ENCODE data around the gene CYFIP2.
A peak's percentile ranks its signal among the peaks of the same experiment; 100 is the strongest.
"Not testable (repeated sequence)": the region's sequence is repeated elsewhere in the genome, so short reads cannot be mapped to it uniquely, and the experiment has no call there.

Gene CYFIP2

DNA sequence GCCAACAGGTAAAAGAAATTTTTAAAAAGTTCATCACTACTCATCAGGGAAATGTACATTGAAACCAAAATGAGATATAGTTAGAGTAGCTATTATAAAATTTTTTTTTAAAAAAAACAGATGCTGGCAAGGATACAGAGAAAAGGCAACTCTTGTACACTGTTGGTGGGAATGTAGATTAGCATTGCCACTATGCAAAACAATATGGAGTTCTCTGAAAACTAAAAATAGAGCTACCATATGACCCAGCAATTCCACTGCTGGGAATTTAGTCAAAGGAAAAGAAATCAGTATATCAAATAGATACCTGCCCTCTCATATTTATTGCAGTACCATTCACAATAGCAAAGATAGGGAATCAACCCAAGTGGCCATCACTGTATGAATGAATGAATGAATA lies 149.9 kb downstream of the CYFIP2 start:
- no peaks in the 10 kb centered on the region for H3K36me3 ChIP-seq
- no peak overlapping the region for H3K27ac ChIP-seq
- DNase-seq: no peak
- TF ChIP-seq, protein P1, sequence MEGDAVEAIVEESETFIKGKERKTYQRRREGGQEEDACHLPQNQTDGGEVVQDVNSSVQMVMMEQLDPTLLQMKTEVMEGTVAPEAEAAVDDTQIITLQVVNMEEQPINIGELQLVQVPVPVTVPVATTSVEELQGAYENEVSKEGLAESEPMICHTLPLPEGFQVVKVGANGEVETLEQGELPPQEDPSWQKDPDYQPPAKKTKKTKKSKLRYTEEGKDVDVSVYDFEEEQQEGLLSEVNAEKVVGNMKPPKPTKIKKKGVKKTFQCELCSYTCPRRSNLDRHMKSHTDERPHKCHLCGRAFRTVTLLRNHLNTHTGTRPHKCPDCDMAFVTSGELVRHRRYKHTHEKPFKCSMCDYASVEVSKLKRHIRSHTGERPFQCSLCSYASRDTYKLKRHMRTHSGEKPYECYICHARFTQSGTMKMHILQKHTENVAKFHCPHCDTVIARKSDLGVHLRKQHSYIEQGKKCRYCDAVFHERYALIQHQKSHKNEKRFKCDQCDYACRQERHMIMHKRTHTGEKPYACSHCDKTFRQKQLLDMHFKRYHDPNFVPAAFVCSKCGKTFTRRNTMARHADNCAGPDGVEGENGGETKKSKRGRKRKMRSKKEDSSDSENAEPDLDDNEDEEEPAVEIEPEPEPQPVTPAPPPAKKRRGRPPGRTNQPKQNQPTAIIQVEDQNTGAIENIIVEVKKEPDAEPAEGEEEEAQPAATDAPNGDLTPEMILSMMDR (IDR thresholded peaks at IDR 0.05; ENCODE audit: low read depth, low read length): no peak
- peaks cover 5% of the 10 kb centered on the region for H3K9me3 ChIP-seq (ENCODE audit: severe bottlenecking)
- no peak overlapping the region for H3K4me3 ChIP-seq (ENCODE audit: low read depth, low read length)
- no peaks in the 10 kb centered on the region for H3K27me3 ChIP-seq (ENCODE audit: insufficient read depth, low read depth, severe bottlenecking)

DNA sequence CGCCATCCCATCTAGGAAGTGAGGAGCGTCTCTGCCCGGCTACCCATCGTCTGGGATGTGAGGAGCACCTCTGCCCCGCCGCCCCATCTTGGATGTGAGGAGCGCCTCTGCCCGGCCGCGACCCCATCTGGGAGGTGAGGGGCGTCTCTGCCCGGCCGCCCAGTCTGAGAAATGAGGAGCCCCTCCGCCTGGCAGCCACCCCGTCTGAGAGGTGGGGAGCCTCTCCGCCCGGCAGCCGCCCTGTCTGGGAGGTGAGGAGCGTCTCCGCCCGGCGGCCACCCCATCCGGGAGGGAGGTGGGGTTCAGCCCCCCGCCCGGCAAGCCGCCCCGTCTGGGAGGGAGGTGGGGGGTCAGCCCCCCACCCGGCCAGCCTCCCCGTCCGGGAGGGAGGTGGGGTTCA lies 153.6 kb downstream of the CYFIP2 start:
- DNase-seq; H3K36me3 ChIP-seq; H3K27ac ChIP-seq; H3K27me3 ChIP-seq (ENCODE audit: insufficient read depth, low read depth, severe bottlenecking); H3K4me3 ChIP-seq (ENCODE audit: low read depth, low read length): not testable (repeated sequence)
- peaks cover 12% of the 10 kb centered on the region for H3K9me3 ChIP-seq (ENCODE audit: severe bottlenecking)

DNA sequence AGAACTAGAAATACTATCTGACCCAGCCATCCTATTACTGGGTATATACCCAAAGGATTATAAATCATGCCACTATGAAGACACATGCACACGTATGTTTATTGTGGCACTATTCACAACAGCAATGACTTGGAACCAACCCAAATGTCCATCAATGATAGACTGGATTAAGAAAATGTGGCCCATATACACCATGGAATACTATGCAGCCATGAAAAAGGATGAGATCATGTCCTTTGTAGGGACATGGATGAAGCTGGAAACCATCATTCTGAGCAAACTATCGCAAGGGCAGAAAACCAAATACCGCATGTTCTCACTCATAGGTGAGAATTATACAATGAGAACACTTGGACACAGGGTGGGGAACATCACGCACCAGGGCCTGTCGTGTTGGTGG lies 164.0 kb downstream of the CYFIP2 start:
- not testable (repeated sequence) for H3K4me3 ChIP-seq (ENCODE audit: low read depth, low read length); H3K9me3 ChIP-seq (ENCODE audit: severe bottlenecking); H3K27me3 ChIP-seq (ENCODE audit: insufficient read depth, low read depth, severe bottlenecking); DNase-seq; H3K36me3 ChIP-seq; H3K27ac ChIP-seq

DNA sequence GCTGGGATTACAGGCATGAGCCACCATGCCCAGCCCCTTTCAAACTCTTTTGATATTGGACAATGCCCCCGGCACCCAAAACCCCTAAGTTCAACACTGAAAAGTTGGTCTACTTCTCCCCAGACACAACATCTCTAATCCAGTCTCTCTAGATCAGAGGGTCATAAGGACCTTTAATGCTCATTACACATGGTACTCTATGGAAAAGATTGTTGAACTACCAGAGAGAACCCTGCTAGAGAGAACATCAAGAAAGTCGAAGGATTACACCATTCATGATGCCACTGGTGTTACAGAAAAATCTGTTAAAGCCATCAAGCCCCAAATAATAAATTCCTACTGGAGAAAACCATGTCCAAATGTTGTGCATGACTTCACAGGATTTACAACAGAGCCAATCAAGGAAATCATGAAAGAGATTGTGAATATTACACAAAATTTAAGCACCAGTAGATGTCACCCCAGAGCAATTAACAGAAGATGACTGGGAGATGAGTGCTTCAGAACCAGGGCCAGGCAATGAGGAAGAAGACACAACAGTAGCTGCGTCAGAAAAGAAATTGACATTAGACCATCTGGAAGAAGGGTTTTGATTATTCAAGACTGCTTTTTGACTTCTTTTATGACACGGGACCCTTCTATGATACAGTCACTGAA lies 165.7 kb downstream of the CYFIP2 start:
- H3K36me3 ChIP-seq: no peaks in the 10 kb centered on the region
- peaks cover 5% of the 10 kb centered on the region for H3K9me3 ChIP-seq (ENCODE audit: severe bottlenecking)
- TF ChIP-seq, protein P1 (IDR thresholded peaks at IDR 0.05; ENCODE audit: low read depth, low read length): peak; percentile 24; the same call in 1 of the 2 replicates
- no peak for DNase-seq
- H3K27ac ChIP-seq: no peak overlapping the region
- no peaks in the 10 kb centered on the region for H3K27me3 ChIP-seq (ENCODE audit: insufficient read depth, low read depth, severe bottlenecking)
- no peak overlapping the region for H3K4me3 ChIP-seq (ENCODE audit: low read depth, low read length)

DNA sequence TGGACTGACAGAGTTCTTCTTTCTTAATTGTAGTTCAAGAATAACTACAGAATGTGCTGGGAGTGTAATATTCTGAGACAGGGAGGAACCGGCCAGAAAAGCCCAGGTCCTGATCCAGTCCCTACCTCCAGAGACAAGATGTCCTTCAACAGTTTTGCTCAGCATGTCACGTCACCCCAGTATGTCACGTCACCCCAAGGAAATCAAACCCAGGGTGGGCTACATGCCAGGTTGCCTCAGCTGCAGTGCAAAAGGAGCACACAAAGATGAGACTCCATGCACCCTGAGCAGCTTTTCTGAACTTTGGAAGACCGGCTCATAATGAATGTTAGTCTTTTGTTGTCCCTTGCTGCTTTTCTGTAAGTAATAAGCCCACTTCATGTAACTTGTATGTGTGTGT lies 168.2 kb downstream of the CYFIP2 start:
- H3K27ac ChIP-seq: no peak overlapping the region
- TF ChIP-seq, protein P1 (IDR thresholded peaks at IDR 0.05; ENCODE audit: low read depth, low read length): no peak
- peaks cover 3% of the 10 kb centered on the region for H3K9me3 ChIP-seq (ENCODE audit: severe bottlenecking)
- no peaks in the 10 kb centered on the region for H3K27me3 ChIP-seq (ENCODE audit: insufficient read depth, low read depth, severe bottlenecking)
- H3K4me3 ChIP-seq (ENCODE audit: low read depth, low read length): no peak overlapping the region
- no peaks in the 10 kb centered on the region for H3K36me3 ChIP-seq
- DNase-seq: no peak

DNA sequence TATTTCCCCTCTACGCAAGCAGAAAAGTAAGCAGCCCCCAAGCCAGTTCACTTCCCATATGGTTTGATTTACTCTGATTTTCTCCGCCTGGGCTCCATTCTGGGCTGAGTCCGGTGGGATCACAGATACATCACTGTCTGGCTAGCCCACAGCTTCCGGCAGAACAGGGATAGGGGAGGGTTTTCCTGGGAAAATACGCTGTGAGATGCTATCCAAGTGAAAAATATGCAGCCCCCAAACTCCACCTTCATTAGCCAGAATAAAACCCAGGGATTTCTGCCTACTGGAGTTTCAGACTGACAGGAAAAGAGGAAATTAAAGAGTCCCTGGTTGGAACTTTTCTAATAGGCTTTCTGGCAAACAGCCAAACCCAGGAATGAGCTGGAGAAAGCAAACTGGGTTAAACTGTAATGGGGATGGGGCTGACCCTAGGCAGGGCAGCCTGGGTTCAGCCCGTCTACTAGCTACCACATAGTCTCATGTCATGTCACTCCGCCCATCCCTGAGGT lies 177.2 kb downstream of the CYFIP2 start:
- Histone ChIP-seq H3K36me3 (no peaks in the 10 kb centered on the region), H3K4me3 (ENCODE audit: low read depth, low read length) (no peak overlapping the region), H3K27ac (no peak overlapping the region), H3K27me3 (ENCODE audit: insufficient read depth, low read depth, severe bottlenecking) (no peaks in the 10 kb centered on the region), H3K9me3 (ENCODE audit: severe bottlenecking) (no peaks in the 10 kb centered on the region)
- DNase-seq: no peak
- TF ChIP-seq, protein P1 (IDR thresholded peaks at IDR 0.05; ENCODE audit: low read depth, low read length): no peak

DNA sequence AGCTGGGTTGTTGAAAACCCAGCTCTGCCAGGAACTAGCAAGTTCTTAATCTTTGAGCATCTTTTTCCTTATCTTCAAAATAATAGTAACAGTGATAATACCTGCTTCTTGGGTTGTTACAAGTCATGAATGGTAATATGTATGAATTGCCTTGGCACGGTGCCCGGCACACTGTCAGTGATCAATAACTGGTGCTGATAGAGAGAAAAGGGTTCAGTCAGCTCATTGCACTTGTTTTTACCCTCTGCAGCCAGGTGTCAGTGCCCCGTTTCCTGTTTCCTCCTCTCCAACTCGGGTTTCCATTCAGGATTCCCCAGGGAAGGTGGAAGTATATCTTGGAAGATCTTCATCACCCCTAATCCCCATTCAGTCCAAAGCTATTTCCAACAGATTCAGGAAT lies 178.3 kb downstream of the CYFIP2 start:
- Histone ChIP-seq H3K36me3 (no peaks in the 10 kb centered on the region), H3K27ac (no peak overlapping the region), H3K4me3 (ENCODE audit: low read depth, low read length) (no peak overlapping the region), H3K9me3 (ENCODE audit: severe bottlenecking) (no peaks in the 10 kb centered on the region), H3K27me3 (ENCODE audit: insufficient read depth, low read depth, severe bottlenecking) (no peaks in the 10 kb centered on the region)
- TF ChIP-seq, protein P1 (IDR thresholded peaks at IDR 0.05; ENCODE audit: low read depth, low read length): no peak
- DNase-seq: no peak
